ENCODE results near the gene ANTKMT. TPM values are rescaled to one million over a fixed set of nuclear protein-coding genes. Genes with fewer than 3 reads are reported as not detected.

The ANTKMT gene
- total RNA-seq, 2 experiments from 2014 or later, result 14.8 to 21.1 TPM

- Mint-ChIP-seq H3K9me3 (ENCODE audit: low read depth) (no peaks in the 10 kb centered on the region), H3K4me1 (no peaks in the 10 kb centered on the region), H3K36me3 (no peaks in the 10 kb centered on the region), H3K4me3 (no peak overlapping the region), H3K27ac (no peak overlapping the region), H3K27me3 (no peaks in the 10 kb centered on the region)
- DNase-seq, result no peak
- ATAC-seq, result no peak
- CTCF ChIA-PET, result no interaction called here
Observed at GRCh38 chr16:768428-768827, 47.5 kb downstream of the ANTKMT start.

DNA sequence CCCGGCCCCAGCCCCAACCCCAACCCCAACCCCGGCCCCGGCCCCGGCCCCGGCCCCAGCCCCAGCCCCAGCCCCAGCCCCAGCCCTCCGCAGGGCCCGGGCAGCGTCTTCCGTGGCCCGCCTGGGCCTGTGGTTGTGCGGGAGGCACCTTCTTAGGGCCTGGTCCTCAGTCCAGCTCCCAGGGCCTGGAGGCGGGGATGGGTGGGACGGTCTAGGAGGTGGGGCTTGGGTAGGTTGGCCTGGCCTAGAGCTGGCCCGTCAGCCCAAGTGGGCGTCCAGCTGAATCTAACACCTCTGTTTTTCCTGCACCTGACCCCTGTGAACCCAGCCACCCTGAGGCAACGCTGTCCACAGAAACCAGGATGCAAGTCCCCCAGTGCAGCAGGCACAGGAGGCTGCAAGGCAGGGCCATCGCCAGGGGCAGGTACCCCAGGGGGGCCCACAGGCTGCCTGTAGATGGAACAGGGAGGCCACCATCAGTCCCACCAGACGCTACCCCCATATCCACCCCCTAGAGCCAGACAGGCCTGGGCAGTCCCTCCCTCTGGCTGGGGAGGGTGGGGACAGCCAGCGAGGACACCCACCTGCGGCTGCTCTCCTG, 48.3 kb downstream of the ANTKMT start:
- Mint-ChIP-seq H3K27me3 (no peaks in the 10 kb centered on the region), H3K4me1 (no peaks in the 10 kb centered on the region), H3K36me3 (no peaks in the 10 kb centered on the region), H3K27ac (no peak overlapping the region), H3K4me3 (no peak overlapping the region), H3K9me3 (ENCODE audit: low read depth) (no peaks in the 10 kb centered on the region)
- CTCF ChIA-PET, result interaction anchor here (0.6 kb wide), 1 partner anchor 16 kb away, joined by 3 read pairs; no protein-coding TSS in a partner anchor
- DNase-seq, result no peak
- no peak for ATAC-seq

- CTCF ChIA-PET, result no interaction called here
- no peaks in the 10 kb centered on the region for H3K36me3 Mint-ChIP-seq
- H3K9me3 Mint-ChIP-seq (ENCODE audit: low read depth), result no peaks in the 10 kb centered on the region
- no peaks in the 10 kb centered on the region for H3K4me1 Mint-ChIP-seq
- no peak overlapping the region for H3K27ac Mint-ChIP-seq
- no peak for DNase-seq
- H3K4me3 Mint-ChIP-seq, result no peak overlapping the region
- ATAC-seq, result no peak
- no peaks in the 10 kb centered on the region for H3K27me3 Mint-ChIP-seq
Observed at GRCh38 chr16:769934-770333, 49.0 kb downstream of the ANTKMT start.

- no peaks in the 10 kb centered on the region for H3K27me3 Mint-ChIP-seq
Observed at GRCh38 chr16:770411-770810, 49.5 kb downstream of the ANTKMT start.

More at GRCh38 chr16:770411-770810, 49.5 kb downstream of the ANTKMT start:
- no peak overlapping the region for H3K4me3 Mint-ChIP-seq
- H3K4me1 Mint-ChIP-seq, result no peaks in the 10 kb centered on the region
- no peak overlapping the region for H3K27ac Mint-ChIP-seq
- CTCF ChIA-PET, result interaction anchor here (1.2 kb wide), 1 partner anchor 58 kb away, joined by 5 read pairs; no protein-coding TSS in a partner anchor
- no peaks in the 10 kb centered on the region for H3K36me3 Mint-ChIP-seq
- no peaks in the 10 kb centered on the region for H3K9me3 Mint-ChIP-seq (ENCODE audit: low read depth)
- DNase-seq, result no peak
- no peak for ATAC-seq

Small RNA genes lying within 50 kb of the gene (microRNA-seq; reads per million reads assigned to microRNA genes)
- gene MIR662, result not detected

Other genes starting within 250 kb of the ANTKMT start
- gene CAPN15, start 193.4 kb upstream of the ANTKMT start, total RNA-seq, result 100 to 1,000 TPM; 113 to 121 TPM
- gene PRR35, start 160.8 kb upstream of the ANTKMT start, total RNA-seq, result not detected
- gene NHLRC4, start 154.1 kb upstream of the ANTKMT start, total RNA-seq, result 1 to 10 TPM in 1 of 2 experiments, under 1 TPM in 1; 0.94 to 1.2 TPM
- gene PIGQ, start 151.2 kb upstream of the ANTKMT start, total RNA-seq, result 10 to 100 TPM; 38.8 to 41.0 TPM
- 10 to 100 TPM; 13.3 to 14.0 TPM for gene RAB40C, start 131.1 kb upstream of the ANTKMT start, total RNA-seq
- gene WFIKKN1, start 90.2 kb upstream of the ANTKMT start, total RNA-seq, result under 1 TPM; 0.12 to 0.23 TPM
- 10 to 100 TPM; 86.7 to 92.6 TPM for gene METTL26, start 84.8 kb upstream of the ANTKMT start, total RNA-seq
- 10 to 100 TPM; 42.5 to 47.3 TPM for gene MCRIP2, start 79.3 kb upstream of the ANTKMT start, total RNA-seq
- gene WDR90, start 71.8 kb upstream of the ANTKMT start, total RNA-seq, result 100 to 1,000 TPM in 1 of 2 experiments, 10 to 100 TPM in 1; 74.7 to 108 TPM
- 100 to 1,000 TPM; 134 to 168 TPM for gene RHOT2, start 53.0 kb upstream of the ANTKMT start, total RNA-seq
- gene RHBDL1, start 45.5 kb upstream of the ANTKMT start, total RNA-seq, result under 1 TPM; 0.37 to 0.79 TPM
- 10 to 100 TPM; 84.2 to 87.1 TPM for gene STUB1, start 40.7 kb upstream of the ANTKMT start, total RNA-seq
- 10 to 100 TPM; 30.5 to 37.1 TPM for gene JMJD8, start 36.8 kb upstream of the ANTKMT start, total RNA-seq
- gene WDR24, start 30.7 kb upstream of the ANTKMT start, total RNA-seq, result 10 to 100 TPM; 18.9 to 19.4 TPM
- 1 to 10 TPM; 4.2 to 7.5 TPM for gene FBXL16, start 15.3 kb upstream of the ANTKMT start, total RNA-seq
- 10 to 100 TPM in 1 of 2 experiments, 1 to 10 TPM in 1; 9.8 to 14.0 TPM for gene METRN, start 6.0 kb upstream of the ANTKMT start, total RNA-seq
- 1 to 10 TPM; 2.5 to 2.9 TPM for gene CCDC78, start 5.3 kb downstream of the ANTKMT start, total RNA-seq
- 10 to 100 TPM; 13.0 to 14.3 TPM for gene HAGHL, start 6.0 kb downstream of the ANTKMT start, total RNA-seq
- gene CIAO3, start 19.9 kb downstream of the ANTKMT start, total RNA-seq, result 10 to 100 TPM; 34.8 to 37.0 TPM
- gene MSLN, start 39.6 kb downstream of the ANTKMT start, total RNA-seq, result not detected
- gene RPUSD1, start 67.2 kb downstream of the ANTKMT start, total RNA-seq, result 10 to 100 TPM; 27.8 to 38.0 TPM
- 100 to 1,000 TPM; 125 to 139 TPM for gene CHTF18, start 67.5 kb downstream of the ANTKMT start, total RNA-seq
- not detected for gene GNG13, start 79.6 kb downstream of the ANTKMT start, total RNA-seq
- 10 to 100 TPM; 11.4 to 29.6 TPM for gene LMF1, start 249.8 kb downstream of the ANTKMT start, total RNA-seq